OCI-LY1 (cell line): Measurements from ENCODE around the gene IFNAR2.

Experiments used
- H2AFZ ChIP-seq: fragments of 200-600 bp; sonication (generic), shearing (Covaris generic); 2 replicates; pipeline ENCODE4 v1.6.0; 2014; ENCODE audit warnings: antibody characterized with exemption, mild to moderate bottlenecking, low read length
- H3F3A ChIP-seq: fragments of 200-600 bp; sonication (generic), shearing (Covaris generic); 2 replicates; pipeline ENCODE4 v1.6.0; 2014; ENCODE audit warnings: mild to moderate bottlenecking, antibody characterized with exemption, low read length, moderate library complexity; ENCODE audit not compliant: insufficient read depth
- H3K27ac ChIP-seq: fragments of 200-600 bp; sonication (generic); 2 replicates; pipeline ENCODE4 v1.5.1; 2014; ENCODE audit warnings: low read length, mixed run types, mild to moderate bottlenecking, low read depth; ENCODE audit not compliant: poor library complexity, severe bottlenecking
- H3K27me3 ChIP-seq: fragments of 200-600 bp; sonication (generic); 2 replicates; pipeline ENCODE4 v1.6.0; 2014; ENCODE audit warnings: antibody characterized with exemption, mild to moderate bottlenecking, low read length, moderate library complexity; ENCODE audit not compliant: insufficient read depth
- H3K36me3 ChIP-seq: fragments of 200-600 bp; sonication (generic); 2 replicates; pipeline ENCODE4 v1.6.1; 2014; ENCODE audit warnings: mild to moderate bottlenecking, antibody characterized with exemption, low read length, moderate library complexity, mixed read lengths; ENCODE audit not compliant: insufficient read depth
- H3K4me1 ChIP-seq: fragments of 200-600 bp; sonication (generic); 2 replicates; pipeline ENCODE4 v1.5.1; 2014; ENCODE audit warnings: mild to moderate bottlenecking, low read length, moderate library complexity; ENCODE audit not compliant: insufficient read depth, severe bottlenecking
- H3K4me2 ChIP-seq: fragments of 200-600 bp; sonication (generic), shearing (Covaris generic); 2 replicates; pipeline ENCODE4 v1.6.1; 2014; ENCODE audit warnings: low read length
- H3K4me3 ChIP-seq: fragments of 200-600 bp; sonication (generic); 2 replicates; pipeline ENCODE4 v1.5.1; 2014; ENCODE audit warnings: low read length, low read depth, mild to moderate bottlenecking, mixed read lengths; ENCODE audit not compliant: poor library complexity, severe bottlenecking
- H3K79me2 ChIP-seq: fragments of 200-600 bp; shearing (Covaris generic); 2 replicates; pipeline ENCODE4 v1.6.1; 2016; ENCODE audit warnings: mixed run types, low read length, mixed read lengths; ENCODE audit not compliant: insufficient read depth
- H3K9ac ChIP-seq: fragments of 200-600 bp; sonication (generic), shearing (Covaris generic); 2 replicates; pipeline ENCODE4 v1.6.1; 2014; ENCODE audit warnings: mild to moderate bottlenecking, low read length, mixed read lengths
- H3K9me2 ChIP-seq: fragments of 200-600 bp; sonication (generic), shearing (Covaris generic); 2 replicates; pipeline ENCODE4 v1.6.1; 2014; ENCODE audit warnings: low read depth, mild to moderate bottlenecking, low read length, mixed read lengths
- H3K9me3 ChIP-seq: fragments of 200-600 bp; shearing (Covaris generic); 2 replicates; pipeline ENCODE4 v1.6.1; 2014; ENCODE audit warnings: low read length, mixed read lengths
- H4K20me1 ChIP-seq: fragments of 200-600 bp; sonication (generic), shearing (Covaris generic); 2 replicates; pipeline ENCODE4 v1.6.0; 2016; ENCODE audit warnings: mild to moderate bottlenecking, low read length; ENCODE audit not compliant: insufficient read depth
- EZH2 ChIP-seq: fragments of 200-600 bp; sonication (generic), shearing (Covaris generic); IDR thresholded peaks from 2 replicates; pipeline ENCODE4 v1.8.0; 2017; ENCODE audit warnings: borderline replicate concordance, mixed run types, mild to moderate bottlenecking, antibody characterized with exemption, low read length, moderate library complexity, mixed read lengths
- TF ChIP-seq, protein P1 (sequence below): fragments of 200-600 bp; sonication (generic), shearing (Covaris generic); IDR thresholded peaks from 2 replicates; pipeline ENCODE4 v1.5.1; 2017; ENCODE audit warnings: mild to moderate bottlenecking, antibody characterized with exemption, low read length, moderate library complexity, mixed read lengths

Gene IFNAR2

DNA sequence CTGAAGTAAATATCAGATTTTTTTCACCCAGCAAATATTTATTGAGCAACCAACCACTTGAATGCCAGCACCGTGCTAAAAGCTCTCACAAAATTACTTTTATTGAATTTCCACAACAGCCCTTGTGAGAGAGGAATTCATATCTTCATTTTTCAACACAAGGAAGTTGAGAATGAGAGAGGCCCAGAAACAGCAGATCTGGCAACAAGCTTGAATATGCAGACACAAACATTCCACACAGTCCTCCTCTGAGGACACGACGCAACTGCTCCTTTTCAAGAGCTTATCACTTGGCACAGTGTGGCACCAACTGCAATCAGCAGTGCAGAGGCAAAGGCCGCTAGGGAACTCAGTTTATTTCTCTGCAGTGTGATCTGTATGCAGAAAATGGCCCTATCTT lies 32.2 kb upstream of the IFNAR2 start:
- H3F3A ChIP-seq, result no peaks in the 10 kb centered on the region
- no peak overlapping the region for H2AFZ ChIP-seq
- H3K79me2 ChIP-seq, result no peaks in the 10 kb centered on the region
- no peaks in the 10 kb centered on the region for H3K9me3 ChIP-seq
- H3K36me3 ChIP-seq, result no peaks in the 10 kb centered on the region
- H3K4me3 ChIP-seq, result no peak overlapping the region
- peaks cover 11% of the 10 kb centered on the region for H3K4me1 ChIP-seq
- no peaks in the 10 kb centered on the region for H3K9me2 ChIP-seq
- no peak overlapping the region for H3K9ac ChIP-seq
- TF ChIP-seq, protein P1, sequence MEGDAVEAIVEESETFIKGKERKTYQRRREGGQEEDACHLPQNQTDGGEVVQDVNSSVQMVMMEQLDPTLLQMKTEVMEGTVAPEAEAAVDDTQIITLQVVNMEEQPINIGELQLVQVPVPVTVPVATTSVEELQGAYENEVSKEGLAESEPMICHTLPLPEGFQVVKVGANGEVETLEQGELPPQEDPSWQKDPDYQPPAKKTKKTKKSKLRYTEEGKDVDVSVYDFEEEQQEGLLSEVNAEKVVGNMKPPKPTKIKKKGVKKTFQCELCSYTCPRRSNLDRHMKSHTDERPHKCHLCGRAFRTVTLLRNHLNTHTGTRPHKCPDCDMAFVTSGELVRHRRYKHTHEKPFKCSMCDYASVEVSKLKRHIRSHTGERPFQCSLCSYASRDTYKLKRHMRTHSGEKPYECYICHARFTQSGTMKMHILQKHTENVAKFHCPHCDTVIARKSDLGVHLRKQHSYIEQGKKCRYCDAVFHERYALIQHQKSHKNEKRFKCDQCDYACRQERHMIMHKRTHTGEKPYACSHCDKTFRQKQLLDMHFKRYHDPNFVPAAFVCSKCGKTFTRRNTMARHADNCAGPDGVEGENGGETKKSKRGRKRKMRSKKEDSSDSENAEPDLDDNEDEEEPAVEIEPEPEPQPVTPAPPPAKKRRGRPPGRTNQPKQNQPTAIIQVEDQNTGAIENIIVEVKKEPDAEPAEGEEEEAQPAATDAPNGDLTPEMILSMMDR, result no peak
- TF ChIP-seq EZH2, result no peak
- H3K4me2 ChIP-seq, result no peak overlapping the region
- no peak overlapping the region for H3K27ac ChIP-seq
- H3K27me3 ChIP-seq, result no peaks in the 10 kb centered on the region
- H4K20me1 ChIP-seq, result no peaks in the 10 kb centered on the region

DNA sequence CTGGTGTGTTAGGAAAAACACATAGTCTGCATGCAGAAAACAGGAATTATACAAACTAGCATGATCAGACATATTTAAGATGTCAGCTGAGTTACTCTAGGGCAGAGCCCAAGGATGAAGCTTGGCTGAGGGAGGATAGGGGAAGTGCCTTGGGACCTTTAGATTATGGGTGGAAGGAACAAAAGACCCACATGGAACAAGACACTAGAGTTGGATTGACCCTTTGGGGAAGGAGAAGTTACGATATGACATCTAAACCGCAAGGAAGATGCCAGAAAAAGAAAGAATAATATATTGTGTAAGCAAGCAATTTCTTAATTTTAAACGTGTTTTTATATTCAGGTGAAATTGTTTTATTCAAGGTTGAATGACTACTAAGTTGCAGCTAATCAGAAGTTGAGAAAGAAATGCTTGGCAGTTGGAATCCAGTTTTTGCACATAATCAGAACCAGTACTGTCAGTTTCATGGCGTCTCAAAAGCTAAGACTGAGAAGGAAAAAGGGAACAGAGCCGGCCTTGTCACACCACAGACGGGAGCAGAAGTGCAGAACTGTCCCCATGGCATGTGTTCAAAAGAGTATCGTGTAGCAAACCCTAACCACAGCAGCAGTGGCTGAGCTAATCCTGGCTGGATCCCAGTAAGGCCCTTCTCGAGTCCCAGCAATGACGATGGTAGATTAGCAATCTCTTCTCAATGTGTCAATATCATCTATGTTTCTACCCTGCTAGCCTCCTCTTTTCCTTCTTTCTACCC lies 31.2 kb upstream of the IFNAR2 start:
- no peak overlapping the region for H3K4me3 ChIP-seq
- H3K27me3 ChIP-seq, result no peaks in the 10 kb centered on the region
- H3K79me2 ChIP-seq, result no peaks in the 10 kb centered on the region
- no peaks in the 10 kb centered on the region for H3K9me3 ChIP-seq
- no peak overlapping the region for H3K9ac ChIP-seq
- no peaks in the 10 kb centered on the region for H3K36me3 ChIP-seq
- H3F3A ChIP-seq, result no peaks in the 10 kb centered on the region
- no peaks in the 10 kb centered on the region for H4K20me1 ChIP-seq
- peaks cover 21% of the 10 kb centered on the region for H3K4me1 ChIP-seq
- H3K4me2 ChIP-seq, result no peak overlapping the region
- no peak for TF ChIP-seq EZH2
- TF ChIP-seq, protein P1, result no peak
- no peak overlapping the region for H2AFZ ChIP-seq
- no peak overlapping the region for H3K27ac ChIP-seq
- no peaks in the 10 kb centered on the region for H3K9me2 ChIP-seq

DNA sequence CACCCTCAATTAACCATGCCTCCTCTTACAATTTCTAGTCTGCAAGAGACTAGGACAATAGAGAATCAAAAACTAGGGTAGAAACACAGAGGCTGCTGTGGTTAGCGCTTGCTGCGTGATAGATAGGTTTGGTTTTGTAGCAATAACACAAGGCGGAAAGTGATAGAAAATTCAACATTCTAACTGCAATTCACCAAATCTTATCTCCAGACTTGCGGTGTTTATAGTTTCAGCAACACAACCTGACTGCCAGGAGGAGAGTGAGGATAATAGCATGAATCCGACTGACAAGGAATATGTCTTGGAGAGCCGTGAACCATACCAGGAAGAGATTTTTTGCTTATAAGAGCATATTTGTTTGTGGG lies 30.7 kb upstream of the IFNAR2 start:
- Histone ChIP-seq H3K9me3 (no peaks in the 10 kb centered on the region), H3K27ac (no peak overlapping the region), H3K27me3 (no peaks in the 10 kb centered on the region), H3K9ac (no peak overlapping the region), H3K36me3 (no peaks in the 10 kb centered on the region), H2AFZ (no peak overlapping the region), H3K4me1 (peaks cover 26% of the 10 kb centered on the region), H3K4me2 (no peak overlapping the region), H3K79me2 (no peaks in the 10 kb centered on the region), H4K20me1 (no peaks in the 10 kb centered on the region), H3K4me3 (no peak overlapping the region), H3K9me2 (no peaks in the 10 kb centered on the region), H3F3A (no peaks in the 10 kb centered on the region)
- TF ChIP-seq, protein P1, result no peak
- no peak for TF ChIP-seq EZH2
